GM12878 (cell line): ENCODE measurements around the gene DNAJA1.

Experiments
- CTCF ChIP-seq, 3 experiments: IDR thresholded peaks in 2 of 3; conservative IDR thresholded peaks in 1 of 3; 2 replicates each; pipeline ENCODE4 v1.5.1; 2011; ENCODE audit warnings: low read depth in 3 of 3, low read length in 3 of 3, mild to moderate bottlenecking in 3 of 3, control low read depth in 2 of 3, moderate library complexity in 2 of 3, inconsistent platforms in 1 of 3, mixed read lengths in 1 of 3; ENCODE audit not compliant: control insufficient read depth in 2 of 3, insufficient read depth in 1 of 3; ENCODE audit errors: extremely low read depth in 1 of 3
- ELK1 ChIP-seq: IDR thresholded peaks from 2 replicates; pipeline ENCODE4 v1.6.1; 2012; ENCODE audit warnings: low read depth, low read length, improper control_type of control experiment
- EZH2 ChIP-seq: IDR thresholded peaks from 2 replicates; pipeline ENCODE4 v1.6.1; 2012; ENCODE audit warnings: low read depth, mild to moderate bottlenecking, control low read depth, inconsistent platforms, low read length, borderline replicate concordance; ENCODE audit not compliant: control insufficient read depth
- FOS ChIP-seq: IDR thresholded peaks from 3 replicates; pipeline ENCODE4 v1.6.1; 2011; ENCODE audit warnings: borderline replicate concordance; ENCODE audit not compliant: insufficient read length; ENCODE audit errors: extremely low read depth
- GABPA ChIP-seq: IDR thresholded peaks from 2 replicates; pipeline ENCODE4 v1.6.1; 2014; ENCODE audit warnings: antibody characterized with exemption, low read depth, mild to moderate bottlenecking, inconsistent platforms
- KDM1A ChIP-seq: fragments of 200-600 bp; sonication (generic); IDR thresholded peaks from 2 replicates; pipeline ENCODE4 v1.6.1; 2016; ENCODE audit warnings: borderline replicate concordance
- MYC ChIP-seq: IDR thresholded peaks from 2 replicates; pipeline ENCODE4 v1.6.1; 2011; ENCODE audit warnings: mild to moderate bottlenecking, low read length, moderate library complexity, inconsistent platforms; ENCODE audit not compliant: insufficient read depth, insufficient replicate concordance, insufficient read length, severe bottlenecking
- POLR2A ChIP-seq: IDR thresholded peaks from 2 replicates; pipeline ENCODE4 v1.6.1; 2011; ENCODE audit warnings: low read depth, mild to moderate bottlenecking, low read length
- SRF ChIP-seq, 2 experiments: IDR thresholded peaks; 2 replicates each; pipeline ENCODE4 v1.6.1; 2011; ENCODE audit warnings: low read depth in 2 of 2, low read length in 2 of 2, mild to moderate bottlenecking in 1 of 2, moderate library complexity in 1 of 2
- TAF1 ChIP-seq: IDR thresholded peaks from 2 replicates; pipeline ENCODE4 v1.6.1; 2011; ENCODE audit warnings: mild to moderate bottlenecking, low read depth, low read length, borderline replicate concordance
- YY1 ChIP-seq: IDR thresholded peaks from 2 replicates; pipeline ENCODE4 v1.6.1; 2011; ENCODE audit warnings: low read depth, mild to moderate bottlenecking, low read length
- ZZZ3 ChIP-seq: IDR thresholded peaks from 2 replicates; pipeline ENCODE4 v1.6.1; 2011; ENCODE audit warnings: low read depth; ENCODE audit not compliant: control insufficient read depth, insufficient read length

DNA sequence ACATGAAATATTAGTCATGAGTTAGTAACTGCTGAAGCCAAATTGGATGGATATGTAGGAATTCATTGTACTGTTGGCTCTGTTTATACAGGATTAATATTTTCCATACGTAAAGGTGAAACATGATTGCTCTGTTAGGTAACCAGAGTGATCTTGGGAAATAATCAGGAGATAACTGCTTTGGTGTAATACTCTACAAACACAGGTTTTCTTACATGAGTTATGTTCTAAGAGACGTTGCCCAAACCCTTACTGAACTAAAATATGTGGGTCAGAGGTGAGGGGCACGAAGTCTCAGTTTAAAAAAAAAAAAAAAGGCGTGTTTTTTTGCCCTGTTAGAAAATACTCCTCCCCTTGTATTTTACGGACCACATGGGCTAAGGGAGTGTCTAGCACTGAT is 7.8 kb downstream of the DNAJA1 start:
- TF ChIP-seq EZH2, result no peak
- TF ChIP-seq YY1, result no peak
- TF ChIP-seq FOS, result no peak
- no peak for TF ChIP-seq SRF (IDR thresholded peaks at IDR 0.05; ENCODE audit: low read depth in 2 of 2, low read length in 2 of 2)
- no peak for TF ChIP-seq GABPA
- no peak for TF ChIP-seq CTCF (IDR thresholded peaks at IDR 0.05 in 2 of 3, conservative IDR thresholded peaks at IDR 0.05 in 1 of 3; ENCODE audit: control insufficient read depth in 2 of 3, extremely low read depth in 1 of 3, insufficient read depth in 1 of 3, low read depth in 3 of 3, low read length in 3 of 3)
- no peak for TF ChIP-seq ZZZ3
- no peak for TF ChIP-seq ELK1
- no peak for TF ChIP-seq POLR2A
- TF ChIP-seq TAF1, result no peak
- TF ChIP-seq MYC, result no peak
- TF ChIP-seq KDM1A, result no peak
